ENCODE measurements around the gene ARL8B. TPM values are rescaled to one million over a fixed set of nuclear protein-coding genes. Genes with fewer than 3 reads are reported as not detected.
"Not testable (repeated sequence)": the region's sequence is repeated elsewhere in the genome, so short reads cannot be mapped to it uniquely, and the experiment has no call there.

Gene ARL8B
- total and polyA plus RNA-seq, 2 experiments from 2014 or later = 26.4 to 41.1 TPM

GRCh38 chr3:5102532-5102931 is 19.6 kb upstream of the ARL8B start:
- no peaks in the 10 kb centered on the region for H3K9me3 ChIP-seq (ENCODE audit: low read depth)
- H3K4me3 ChIP-seq = no peak overlapping the region
- peaks cover 16% of the 10 kb centered on the region for H3K27me3 ChIP-seq
- no peak for TF ChIP-seq CTCF (IDR thresholded peaks at IDR 0.05; ENCODE audit: low read depth, low read length)
- H3K36me3 ChIP-seq = no peaks in the 10 kb centered on the region
- DNase-seq (ENCODE audit: low read depth in 1 of 2, low spot score in 1 of 2) = no peak
- H3K27ac ChIP-seq = no peak overlapping the region
- H3K4me1 ChIP-seq (ENCODE audit: low read depth) = no peaks in the 10 kb centered on the region

DNA sequence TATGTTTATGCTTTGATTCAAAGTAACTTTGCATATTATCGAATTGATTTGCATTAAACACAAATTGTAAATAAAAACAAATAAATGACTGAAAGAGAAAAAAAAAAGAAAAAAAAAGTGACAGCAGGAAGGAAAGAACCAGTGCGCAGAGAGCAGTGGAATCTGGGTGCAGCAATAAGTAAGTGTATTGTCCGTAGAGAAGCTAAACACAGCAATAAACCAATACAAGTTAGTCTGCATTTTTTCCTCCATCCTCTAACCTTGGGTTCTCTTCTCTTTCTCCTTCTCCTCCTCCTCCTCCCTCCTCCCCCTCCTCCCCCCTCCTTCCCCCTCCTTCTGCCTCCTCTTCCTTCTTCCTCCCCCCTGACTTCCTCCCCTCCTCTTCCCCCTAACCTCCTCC is 18.3 kb upstream of the ARL8B start:
- no peaks in the 10 kb centered on the region for H3K36me3 ChIP-seq
- no peaks in the 10 kb centered on the region for H3K9me3 ChIP-seq (ENCODE audit: low read depth)
- H3K27ac ChIP-seq = no peak overlapping the region
- peaks cover 5% of the 10 kb centered on the region for H3K27me3 ChIP-seq
- no peak for DNase-seq (ENCODE audit: low read depth in 1 of 2, low spot score in 1 of 2)
- no peaks in the 10 kb centered on the region for H3K4me1 ChIP-seq (ENCODE audit: low read depth)
- H3K4me3 ChIP-seq = no peak overlapping the region
- no peak for TF ChIP-seq CTCF (IDR thresholded peaks at IDR 0.05; ENCODE audit: low read depth, low read length)

- Histone ChIP-seq H3K27ac (no peak overlapping the region), H3K9me3 (ENCODE audit: low read depth) (no peaks in the 10 kb centered on the region), H3K4me3 (no peak overlapping the region), H3K4me1 (ENCODE audit: low read depth) (no peaks in the 10 kb centered on the region), H3K36me3 (no peaks in the 10 kb centered on the region), H3K27me3 (peaks cover 4% of the 10 kb centered on the region)
- TF ChIP-seq CTCF (IDR thresholded peaks at IDR 0.05; ENCODE audit: low read depth, low read length) = no peak
- no peak for DNase-seq (ENCODE audit: low read depth in 1 of 2, low spot score in 1 of 2)
Observed at GRCh38 chr3:5105050-5105449, 17.0 kb upstream of the ARL8B start.

DNA sequence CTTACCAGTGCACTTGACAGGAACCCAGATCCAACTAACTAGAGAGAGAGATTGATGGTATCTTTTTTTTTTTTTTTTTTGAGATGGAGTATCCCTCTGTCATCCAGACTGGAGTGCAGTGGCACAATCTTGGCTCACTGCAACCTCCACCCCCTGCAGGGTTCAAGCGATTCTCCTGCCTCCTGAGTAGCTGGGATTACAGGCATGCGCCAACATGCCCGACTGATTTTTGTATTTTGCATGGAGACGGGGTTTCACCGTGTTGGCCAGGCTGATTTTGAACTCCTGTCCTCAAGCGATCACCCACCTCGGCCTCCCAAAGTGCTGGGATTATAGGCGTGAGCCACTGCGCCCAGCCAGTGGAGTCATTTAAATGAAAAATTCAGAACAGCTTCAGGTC is 15.7 kb upstream of the ARL8B start:
- not testable (repeated sequence) for H3K9me3 ChIP-seq (ENCODE audit: low read depth); H3K4me3 ChIP-seq; H3K4me1 ChIP-seq (ENCODE audit: low read depth); H3K27me3 ChIP-seq; DNase-seq (ENCODE audit: low read depth in 1 of 2, low spot score in 1 of 2); H3K27ac ChIP-seq; H3K36me3 ChIP-seq

DNA sequence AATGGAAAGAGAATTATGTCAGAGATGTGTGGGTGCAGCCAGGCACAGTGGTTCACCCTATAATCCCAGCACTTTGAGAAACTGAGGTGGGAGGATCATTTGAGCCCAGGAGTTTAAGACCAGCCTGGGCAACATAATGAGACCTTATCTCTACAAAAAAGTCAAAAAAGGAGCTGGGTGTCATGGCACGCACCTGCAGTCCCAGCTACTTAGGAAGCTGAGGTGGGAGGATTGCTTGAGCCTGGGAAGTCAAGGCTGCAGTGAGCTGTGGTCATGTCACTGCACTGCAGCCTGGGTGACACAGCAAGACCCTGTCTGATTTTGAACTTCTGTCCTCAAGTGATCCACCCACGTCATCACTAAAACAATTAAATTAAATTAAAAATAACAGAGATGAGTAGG is 15.2 kb upstream of the ARL8B start:
- H3K27me3 ChIP-seq, H3K4me3 ChIP-seq: not testable (repeated sequence)

DNA sequence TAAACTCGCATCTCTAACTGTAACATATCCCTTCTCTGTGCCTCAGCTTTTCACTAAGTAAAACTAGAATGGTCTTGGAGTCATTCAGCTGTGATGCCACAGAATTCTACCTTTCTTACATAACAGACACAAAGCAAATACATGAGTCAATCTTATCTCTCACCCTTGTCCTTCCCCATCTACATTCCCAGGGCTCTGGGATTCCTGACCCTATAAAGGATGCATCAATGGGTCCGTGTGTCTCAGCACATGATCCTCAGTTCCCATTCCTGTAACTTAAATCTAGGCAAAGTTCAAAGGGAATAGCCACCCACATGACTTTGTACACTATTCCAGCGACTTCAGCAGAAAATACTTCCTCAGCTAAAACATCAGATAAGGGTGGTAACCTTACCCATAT is 11.8 kb upstream of the ARL8B start:
- no peak for DNase-seq (ENCODE audit: low read depth in 1 of 2, low spot score in 1 of 2)
- Histone ChIP-seq H3K36me3 (no peaks in the 10 kb centered on the region), H3K9me3 (ENCODE audit: low read depth) (no peaks in the 10 kb centered on the region), H3K4me3 (no peak overlapping the region), H3K27me3 (no peaks in the 10 kb centered on the region), H3K27ac (no peak overlapping the region), H3K4me1 (ENCODE audit: low read depth) (no peaks in the 10 kb centered on the region)
- TF ChIP-seq CTCF (IDR thresholded peaks at IDR 0.05; ENCODE audit: low read depth, low read length) = no peak

More for the DNA sequence above, 15.2 kb upstream of the ARL8B start:
- not testable (repeated sequence) for H3K36me3 ChIP-seq; DNase-seq (ENCODE audit: low read depth in 1 of 2, low spot score in 1 of 2); H3K4me1 ChIP-seq (ENCODE audit: low read depth); H3K27ac ChIP-seq; H3K9me3 ChIP-seq (ENCODE audit: low read depth)

- TF ChIP-seq CTCF (IDR thresholded peaks at IDR 0.05; ENCODE audit: low read depth, low read length) = no peak
- Histone ChIP-seq H3K27ac (no peak overlapping the region), H3K27me3 (no peaks in the 10 kb centered on the region), H3K4me3 (no peak overlapping the region), H3K4me1 (ENCODE audit: low read depth) (no peaks in the 10 kb centered on the region), H3K9me3 (ENCODE audit: low read depth) (no peaks in the 10 kb centered on the region), H3K36me3 (no peaks in the 10 kb centered on the region)
- DNase-seq (ENCODE audit: low read depth in 1 of 2, low spot score in 1 of 2) = no peak
Observed at GRCh38 chr3:5112043-5112442, 10.0 kb upstream of the ARL8B start.

DNA sequence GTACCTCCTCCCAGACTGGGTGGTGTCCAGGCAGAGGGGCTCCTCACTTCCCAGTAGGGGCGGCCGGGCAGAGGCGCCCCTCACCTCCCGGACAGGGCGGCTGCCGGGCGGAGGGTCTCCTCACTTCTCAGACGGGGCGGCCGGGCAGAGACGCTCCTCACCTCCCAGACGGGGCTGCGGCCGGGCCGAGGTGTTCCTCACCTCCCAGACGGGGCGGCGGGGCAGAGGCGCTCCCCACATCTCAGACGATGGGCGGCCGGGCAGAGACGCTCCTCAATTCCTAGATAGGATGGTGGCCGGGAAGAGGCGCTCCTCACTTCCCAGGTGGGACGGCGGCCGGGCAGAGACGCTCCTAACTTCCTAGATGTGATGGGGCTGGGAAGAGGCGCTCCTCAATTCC is 8.4 kb upstream of the ARL8B start:
- H3K27me3 ChIP-seq; H3K4me3 ChIP-seq; H3K4me1 ChIP-seq (ENCODE audit: low read depth); H3K27ac ChIP-seq; DNase-seq (ENCODE audit: low read depth in 1 of 2, low spot score in 1 of 2); H3K36me3 ChIP-seq; H3K9me3 ChIP-seq (ENCODE audit: low read depth): not testable (repeated sequence)

All from cardiac muscle cell (in vitro differentiated cells and primary cell).